DMS114 treated with DMSO at 0.1 percent for 48 hours (cell line): ENCODE data around the gene GFM2.
"Not testable (repeated sequence)": the region's sequence is repeated elsewhere in the genome, so short reads cannot be mapped to it uniquely, and the experiment has no call there.

Experiments used
- DNase-seq: peaks from one replicate; lab custom pipeline; 2025; ENCODE audit not compliant: unreplicated experiment; lab: John Stamatoyannopoulos, UW

Gene GFM2

GRCh38 chr5:74766849-74767578 is at the start of gene GFM2, which contains the start of gene NSA2:
TSS of gene GFM2 (minus strand) at chr5:74767117. CDS start at chr5:74763742, 3,375 bp downstream.
TSS of gene NSA2 (plus strand) at chr5:74767249. CDS start at chr5:74767361, 112 bp downstream.
- peak; percentile 89 for DNase-seq

- no peak for DNase-seq
Measured at GRCh38 chr5:74810915-74811314, 44.0 kb upstream of the GFM2 start.

- no peak for DNase-seq
Measured at GRCh38 chr5:74801941-74802340, 35.0 kb upstream of the GFM2 start.

GRCh38 chr5:74801197-74801596 is 34.3 kb upstream of the GFM2 start:
- DNase-seq: no peak

- no peak for DNase-seq
Measured at GRCh38 chr5:74798977-74799911, 32.3 kb upstream of the GFM2 start.

- not testable (repeated sequence) for DNase-seq
Measured at GRCh38 chr5:74791669-74792068, 24.8 kb upstream of the GFM2 start.

- DNase-seq: no peak
Measured at GRCh38 chr5:74787424-74787823, 20.5 kb upstream of the GFM2 start.

- no peak for DNase-seq
Measured at GRCh38 chr5:74786851-74787250, 19.9 kb upstream of the GFM2 start.

GRCh38 chr5:74778609-74779008 is 11.7 kb upstream of the GFM2 start:
- DNase-seq: no peak

- DNase-seq: no peak
Measured at GRCh38 chr5:74772359-74772758, 5.4 kb upstream of the GFM2 start.

- peak; percentile 65 for DNase-seq
Measured at GRCh38 chr5:74767579-74767913, 629 bp upstream of the GFM2 start.

GRCh38 chr5:74766418-74766848 is 484 bp downstream of the GFM2 start:
- peak; percentile 31 for DNase-seq

- no peak for DNase-seq
Measured at GRCh38 chr5:74765929-74766328, 988 bp downstream of the GFM2 start.

- no peak for DNase-seq
Measured at GRCh38 chr5:74765201-74765600, 1.7 kb downstream of the GFM2 start.

GRCh38 chr5:74763504-74763903 is 3.4 kb downstream of the GFM2 start:
- no peak for DNase-seq

- DNase-seq: no peak
Measured at GRCh38 chr5:74762599-74762998, 4.3 kb downstream of the GFM2 start.

GRCh38 chr5:74761241-74761640 is 5.7 kb downstream of the GFM2 start:
- DNase-seq: no peak

- not testable (repeated sequence) for DNase-seq
Measured at GRCh38 chr5:74748742-74749141, 18.2 kb downstream of the GFM2 start.

GRCh38 chr5:74738406-74738805 is 28.5 kb downstream of the GFM2 start:
- DNase-seq: no peak

- DNase-seq: no peak
Measured at GRCh38 chr5:74736759-74737158, 30.2 kb downstream of the GFM2 start.

- DNase-seq: no peak
Measured at GRCh38 chr5:74725331-74725730, 41.6 kb downstream of the GFM2 start.

- DNase-seq: no peak
Measured at GRCh38 chr5:74722271-74722670, 44.6 kb downstream of the GFM2 start.
